ENCODE results near the gene IPO5.
A peak's percentile ranks its signal among the peaks of the same experiment; 100 is the strongest.
"Not testable (repeated sequence)": the region's sequence is repeated elsewhere in the genome, so short reads cannot be mapped to it uniquely, and the experiment has no call there.

Gene IPO5

DNA sequence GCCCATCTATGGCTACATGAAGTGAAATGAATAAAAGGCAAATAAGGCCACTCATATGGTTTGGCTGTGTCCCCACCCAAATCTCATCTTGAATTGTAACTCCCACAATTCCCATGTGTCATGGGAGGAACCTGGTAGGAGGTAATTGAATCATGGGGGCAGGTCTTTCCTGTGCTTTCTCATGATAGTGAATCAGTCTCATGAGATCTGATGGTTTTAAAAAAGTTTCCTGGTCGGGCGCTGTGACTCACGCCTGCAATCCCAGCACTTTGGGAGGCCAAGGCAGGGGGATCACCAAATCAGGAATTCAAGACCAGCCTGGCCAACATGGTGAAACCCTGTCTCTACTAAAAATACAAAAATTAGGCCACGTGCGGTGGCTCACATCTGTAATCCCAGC, 4.2 kb upstream of the IPO5 start:
- not testable (repeated sequence) for DNase-seq (ENCODE audit: low read depth, low spot score)

DNA sequence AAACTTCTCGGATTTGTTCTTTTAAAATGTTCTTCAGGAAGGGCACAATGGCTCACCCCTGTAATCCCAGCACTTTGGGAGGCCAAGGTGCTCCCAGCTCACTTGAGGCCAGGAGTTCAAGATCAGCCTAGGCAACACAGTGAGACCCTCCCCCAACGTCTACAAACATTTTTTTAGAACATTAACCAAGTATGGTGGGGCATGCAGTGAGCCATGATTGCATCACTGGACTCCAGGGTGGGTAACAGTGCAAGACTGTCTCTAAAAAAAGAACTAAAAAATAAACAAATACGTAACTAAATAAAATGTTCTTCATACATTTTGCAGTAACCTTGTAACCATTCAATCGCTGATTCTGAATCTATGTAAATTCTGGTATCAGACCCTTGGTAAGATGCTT, 2.1 kb upstream of the IPO5 start:
- DNase-seq (ENCODE audit: low read depth, low spot score): no peak

DNA sequence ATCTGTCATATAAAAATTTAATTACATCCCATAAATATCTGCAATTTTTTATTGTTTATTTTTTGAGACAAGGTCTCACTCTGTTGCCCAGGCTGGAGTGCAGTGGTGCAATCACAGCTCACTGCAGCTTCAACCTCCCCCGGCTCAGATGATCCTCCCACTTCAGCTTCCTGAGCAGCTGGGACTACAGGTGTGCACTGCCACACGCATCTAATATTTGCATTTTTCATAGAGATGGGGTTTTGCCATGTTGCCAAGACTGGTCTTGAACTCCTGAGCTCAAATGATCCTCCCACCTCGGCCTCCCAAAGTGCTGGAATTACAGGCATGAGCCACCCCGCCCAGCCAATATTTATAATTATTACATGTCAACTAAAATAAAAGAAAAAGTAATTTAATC, 644 bp upstream of the IPO5 start:
- DNase-seq (ENCODE audit: low read depth, low spot score): not testable (repeated sequence)

DNA sequence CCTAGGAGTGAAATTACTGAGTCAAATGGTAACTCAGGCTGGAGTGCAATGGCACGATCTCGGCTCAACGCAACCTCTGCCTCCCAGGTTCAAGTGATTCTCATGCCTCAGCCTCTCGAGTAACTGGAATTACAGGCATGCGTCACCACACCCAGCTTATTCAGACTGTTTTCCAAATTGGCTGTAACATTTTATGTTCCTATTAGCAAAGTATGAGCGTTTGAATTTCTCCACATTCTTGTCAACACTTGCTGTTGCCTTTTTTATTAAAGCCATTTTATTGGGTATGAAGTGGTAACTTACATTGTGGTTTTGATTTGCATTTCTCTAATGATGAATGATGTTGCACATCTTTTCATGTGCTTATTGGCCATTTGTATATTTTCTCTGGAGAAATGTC, 7.9 kb downstream of the IPO5 start:
- DNase-seq (ENCODE audit: low read depth, low spot score): no peak

DNA sequence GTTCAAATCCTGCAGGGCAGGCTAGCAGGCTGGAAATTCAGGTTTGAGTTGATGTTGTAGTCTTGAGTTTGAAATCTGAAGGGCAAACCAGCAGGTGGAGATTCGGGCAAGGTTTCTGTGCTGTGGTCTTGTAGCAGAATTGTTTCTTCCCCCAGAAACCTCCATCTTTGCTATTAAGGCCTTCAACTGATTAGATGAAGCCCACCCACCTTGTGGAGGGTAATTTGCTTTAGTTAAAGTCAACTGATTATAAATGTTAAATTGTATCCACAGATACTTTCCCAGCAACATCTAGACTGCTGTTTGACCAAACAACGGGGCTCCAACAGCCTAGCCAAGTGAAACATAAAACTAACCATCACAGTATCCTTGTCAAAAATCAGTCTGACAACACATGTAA, 9.4 kb downstream of the IPO5 start:
- no peak for DNase-seq (ENCODE audit: low read depth, low spot score)

DNA sequence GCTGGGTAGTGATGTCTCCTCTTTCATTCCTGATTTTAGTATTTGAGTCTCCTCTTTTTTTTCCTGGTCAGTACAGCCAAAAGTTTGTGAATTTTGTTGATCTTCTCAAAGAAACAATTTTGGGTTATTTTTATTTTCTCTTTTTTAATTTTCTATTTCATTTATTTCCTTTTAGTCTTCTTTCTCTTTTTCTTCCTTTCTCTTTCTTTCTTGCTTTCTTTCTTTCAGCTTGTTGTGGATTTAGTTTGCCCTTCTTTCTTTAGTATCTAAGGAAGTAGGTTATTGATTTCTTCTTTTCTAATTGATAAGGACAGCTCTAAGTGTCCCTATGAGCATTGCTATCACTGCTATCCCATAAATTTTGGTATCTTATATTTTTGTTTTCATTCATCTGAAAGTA, 13.8 kb downstream of the IPO5 start:
- no peak for DNase-seq (ENCODE audit: low read depth, low spot score)

DNA sequence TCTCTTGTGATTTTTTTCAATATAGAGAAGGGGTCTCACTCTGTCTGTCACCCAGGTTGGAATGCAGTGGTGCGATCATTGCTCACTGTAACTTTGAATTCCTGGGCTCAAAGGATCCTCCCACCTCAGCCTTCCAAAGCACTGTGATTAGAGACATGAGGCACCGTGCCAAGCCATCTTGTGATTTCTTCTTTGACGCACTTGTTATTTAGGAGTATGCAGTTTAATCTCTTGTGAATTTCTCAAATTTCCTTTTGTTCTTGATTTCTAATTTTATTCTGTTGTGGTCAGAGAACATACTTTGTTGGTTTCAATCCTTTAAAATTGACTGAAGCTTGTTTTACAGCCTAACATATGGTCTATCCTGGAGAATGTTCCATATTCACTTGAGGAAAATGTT, 14.5 kb downstream of the IPO5 start:
- no peak for DNase-seq (ENCODE audit: low read depth, low spot score)

DNA sequence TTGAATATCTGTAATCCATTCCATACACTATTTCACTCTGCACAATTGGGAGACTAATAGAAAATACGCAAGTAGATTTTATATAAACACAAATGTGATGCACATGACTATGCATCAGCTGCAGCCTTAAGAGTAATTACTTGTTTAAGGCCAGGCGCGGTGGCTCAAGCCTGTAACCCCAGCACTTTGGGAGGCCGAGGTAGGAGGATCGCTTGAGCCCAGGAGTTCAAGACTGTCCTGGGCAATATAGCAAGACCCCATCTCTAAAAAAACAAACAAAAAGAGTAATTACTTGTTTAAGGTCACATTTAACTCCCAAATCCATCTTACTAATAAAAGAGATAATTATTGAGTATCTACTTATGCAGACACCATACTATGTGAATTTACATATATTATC, 18.0 kb downstream of the IPO5 start:
- DNase-seq (ENCODE audit: low read depth, low spot score): no peak

DNA sequence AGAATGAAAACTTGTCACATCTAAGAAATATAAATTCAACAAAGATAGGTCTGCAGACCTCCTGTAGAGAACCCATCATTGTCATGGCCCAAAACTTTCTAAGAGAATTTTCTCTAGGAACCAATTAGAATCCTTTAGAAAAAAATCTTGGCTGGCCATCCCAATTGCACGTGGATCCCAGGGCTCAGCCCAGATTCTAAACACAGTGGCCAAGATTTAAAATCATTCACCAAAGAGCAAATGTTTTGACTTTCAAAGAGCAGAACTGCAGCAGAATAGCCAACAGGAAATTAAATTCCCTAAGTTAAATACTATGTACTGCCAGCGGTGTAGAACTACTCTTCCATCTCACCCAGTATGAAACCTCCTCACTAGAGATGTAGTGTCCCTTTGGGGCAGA, 21.3 kb downstream of the IPO5 start:
- no peak for DNase-seq (ENCODE audit: low read depth, low spot score)

DNA sequence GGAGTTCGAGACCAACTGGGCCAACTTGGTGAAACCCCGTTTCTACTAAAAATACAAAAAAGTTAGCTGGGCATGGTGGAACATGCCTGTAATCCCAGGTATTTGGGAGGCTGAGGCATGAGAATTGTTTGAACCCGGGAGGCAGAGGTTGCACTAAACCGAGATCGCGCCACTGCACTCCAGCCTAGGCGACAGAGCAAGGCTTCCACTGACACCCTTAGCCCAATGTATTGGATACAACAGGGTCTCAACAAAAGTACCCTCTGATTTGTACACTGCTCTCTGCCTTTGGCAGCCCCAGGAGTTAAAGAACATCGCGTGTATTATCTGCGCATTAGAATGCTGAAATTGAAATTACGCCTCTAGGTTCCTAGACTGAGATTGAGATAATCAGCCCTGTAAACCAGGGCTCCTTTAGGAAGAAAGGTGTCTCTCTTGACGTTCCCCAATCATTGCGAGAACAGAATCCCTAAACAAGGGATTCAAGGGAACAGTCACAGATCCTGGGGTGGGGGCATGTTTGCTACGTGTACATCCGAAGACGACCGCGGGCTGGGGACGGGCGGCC, 21.9 kb downstream of the IPO5 start:
- no peak for DNase-seq (ENCODE audit: low read depth, low spot score)

DNA sequence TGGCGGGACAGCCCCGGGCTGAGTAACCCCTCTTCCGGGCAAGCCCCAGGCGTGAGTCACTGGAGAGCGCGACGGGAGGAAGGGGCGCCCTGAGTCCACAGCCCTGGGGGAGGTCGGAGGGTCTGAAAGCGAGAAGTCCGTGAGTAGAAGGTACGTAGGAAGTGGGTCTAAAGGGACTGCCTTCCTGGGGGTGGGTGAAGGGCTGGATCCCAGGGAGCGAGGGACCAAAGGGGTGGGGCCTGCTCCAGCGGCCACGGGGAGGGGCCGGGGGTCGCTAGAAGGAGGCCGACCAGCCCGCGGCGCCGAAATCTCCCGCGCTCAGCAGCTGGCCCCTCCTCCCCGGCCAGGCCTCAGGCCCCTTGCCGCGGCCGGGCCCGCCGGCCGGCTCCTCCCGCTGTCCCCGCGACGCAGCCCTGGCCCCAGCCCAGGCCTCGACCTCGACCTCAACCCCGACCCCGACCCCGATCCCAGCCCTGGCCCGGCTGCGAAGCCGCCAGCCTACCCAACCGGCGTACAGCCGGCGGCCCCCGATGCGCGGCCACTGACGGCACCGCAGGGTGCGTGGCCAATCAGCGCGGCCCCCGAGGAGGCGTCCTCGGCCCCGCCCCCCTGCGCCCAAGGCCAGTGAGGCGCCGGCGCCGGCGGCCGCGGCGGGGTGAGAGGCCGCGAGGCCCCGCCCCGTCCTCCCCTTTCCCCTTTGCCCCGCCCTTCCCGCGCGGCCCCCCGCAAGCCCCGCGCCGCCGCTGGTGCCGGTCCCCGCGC, 22.6 kb downstream of the IPO5 start:
- DNase-seq (ENCODE audit: low read depth, low spot score): peak; percentile 40

DNA sequence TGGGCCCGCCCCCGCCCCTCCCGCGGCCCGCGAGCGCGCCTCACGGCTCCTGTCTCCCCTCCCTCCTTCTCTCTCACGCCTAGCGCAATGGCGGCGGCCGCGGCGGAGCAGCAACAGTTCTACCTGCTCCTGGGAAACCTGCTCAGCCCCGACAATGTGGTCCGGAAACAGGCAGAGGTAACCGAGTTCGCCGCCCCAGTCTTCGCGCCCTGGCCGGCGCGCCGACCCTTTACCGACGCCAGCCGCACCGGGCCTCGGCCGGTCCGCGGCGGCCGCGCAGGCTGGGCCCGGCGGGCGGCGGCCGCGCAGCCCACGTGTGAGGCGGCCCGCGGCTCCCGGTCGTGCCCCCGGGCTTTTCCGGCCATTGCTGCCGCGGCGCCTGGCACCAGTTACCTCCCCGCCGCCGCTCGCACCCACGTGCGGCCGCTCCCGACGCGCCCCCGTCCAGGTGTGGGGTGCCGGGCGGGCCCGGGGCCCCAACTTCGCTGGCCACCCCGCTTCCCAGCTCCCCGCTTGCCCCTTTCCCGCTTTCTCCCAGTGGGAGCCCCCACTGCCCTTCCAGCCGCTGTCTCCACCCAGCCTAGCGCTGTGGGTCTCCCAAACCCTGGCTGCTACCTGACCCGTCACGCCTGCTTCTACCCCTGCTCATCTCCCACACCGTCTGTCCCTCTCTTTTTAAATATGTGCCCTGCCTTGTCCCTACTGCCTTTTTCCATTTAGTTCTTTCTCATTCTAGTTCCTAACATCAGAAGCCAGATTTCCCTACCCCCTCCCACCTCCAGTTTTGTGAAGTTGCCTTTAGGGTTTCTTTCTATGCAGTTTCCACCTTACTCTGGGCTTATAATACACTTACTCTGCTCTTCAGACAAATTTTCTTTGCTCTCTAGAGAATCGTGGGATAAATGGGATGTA, 23.4 kb downstream of the IPO5 start:
- DNase-seq (ENCODE audit: low read depth, low spot score): peak; percentile 7

DNA sequence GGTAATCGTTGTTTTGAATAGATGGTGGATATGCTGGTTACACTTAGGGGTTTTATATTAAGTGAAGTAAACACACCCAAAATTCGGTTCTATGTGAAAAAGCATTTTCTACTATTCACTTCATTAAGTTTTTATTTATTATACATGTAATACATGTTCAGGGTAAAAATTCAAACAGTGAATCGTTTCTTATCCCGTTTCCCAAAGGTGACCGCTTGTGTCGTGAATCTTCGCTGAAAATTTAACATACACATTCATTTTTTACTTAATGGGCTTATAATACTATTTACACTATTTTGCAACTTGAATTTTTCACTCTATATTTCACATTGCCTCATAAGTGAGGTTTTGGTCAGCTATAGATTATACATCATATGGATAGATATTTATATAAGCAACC, 24.5 kb downstream of the IPO5 start:
- no peak for DNase-seq (ENCODE audit: low read depth, low spot score)

DNA sequence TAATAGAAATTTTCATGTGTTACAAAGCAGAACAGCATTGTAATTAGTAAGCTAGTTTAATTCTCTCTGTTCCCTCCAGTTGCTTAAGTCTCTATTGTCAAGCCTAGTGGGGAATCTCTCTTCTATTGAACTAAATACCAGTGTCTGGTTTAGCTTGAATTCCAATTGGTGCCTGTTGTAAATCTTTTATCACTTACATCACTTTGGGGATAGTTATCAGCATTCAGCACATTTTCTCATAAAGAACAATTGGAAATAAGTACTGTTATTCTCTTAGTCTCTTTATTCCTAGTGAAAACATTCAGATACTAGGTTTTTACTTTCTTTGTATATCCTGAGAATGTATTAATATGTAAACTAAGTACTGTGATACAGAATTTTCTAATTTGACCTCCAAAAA, 25.2 kb downstream of the IPO5 start:
- DNase-seq (ENCODE audit: low read depth, low spot score): no peak

DNA sequence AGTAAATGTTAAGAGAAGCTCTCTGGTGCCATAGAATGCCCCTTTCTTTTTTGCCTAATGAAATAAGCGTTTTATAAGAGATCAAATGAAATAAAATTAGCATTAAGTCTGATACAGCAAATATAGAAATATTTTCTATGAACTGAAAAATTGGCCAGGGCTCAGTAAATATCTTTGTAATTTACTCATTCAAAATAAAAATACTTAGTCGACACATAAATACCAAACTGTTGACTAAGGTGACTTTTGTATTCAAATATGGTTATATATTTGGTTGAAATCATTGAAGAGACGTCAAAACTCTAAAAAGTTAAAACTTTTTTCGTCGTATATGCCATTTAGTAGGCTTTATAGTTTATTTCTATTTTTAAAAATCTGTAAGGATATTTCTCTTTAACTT, 25.6 kb downstream of the IPO5 start:
- no peak for DNase-seq (ENCODE audit: low read depth, low spot score)

DNA sequence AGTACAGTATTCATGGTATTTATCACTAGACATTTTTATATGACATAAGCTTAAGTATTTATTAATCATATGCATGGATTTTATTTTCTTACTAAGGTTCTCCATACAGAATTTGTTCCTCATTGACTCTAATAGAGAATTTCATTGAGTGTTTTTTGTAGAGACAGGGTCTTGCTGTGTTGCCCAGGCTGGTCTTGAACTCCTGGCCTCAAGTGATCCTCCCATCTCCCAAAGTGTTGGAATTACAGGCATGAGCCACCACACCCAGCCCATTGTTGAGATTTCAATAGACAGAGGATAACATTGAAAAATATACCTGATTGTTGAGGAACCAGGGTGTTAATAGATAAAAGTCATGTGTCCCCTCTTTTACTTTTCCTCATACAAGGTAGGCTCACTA, 26.1 kb downstream of the IPO5 start:
- DNase-seq (ENCODE audit: low read depth, low spot score): no peak

DNA sequence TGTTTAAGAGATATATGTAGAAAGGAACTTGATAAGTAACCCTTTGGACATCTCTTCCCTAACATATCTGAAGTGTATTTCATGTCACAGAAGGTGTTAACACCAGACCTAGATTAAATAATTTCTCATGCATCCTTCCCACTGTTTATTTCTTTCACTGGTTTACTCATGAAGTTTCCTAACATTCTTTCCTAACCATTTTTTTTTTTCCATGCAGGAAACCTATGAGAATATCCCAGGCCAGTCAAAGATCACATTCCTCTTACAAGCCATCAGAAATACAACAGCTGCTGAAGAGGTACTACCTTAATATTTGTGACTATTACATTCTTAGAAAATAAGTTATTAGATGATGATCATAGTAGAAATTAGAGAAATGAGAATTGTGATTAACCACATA, 28.8 kb downstream of the IPO5 start:
- no peak for DNase-seq (ENCODE audit: low read depth, low spot score)

DNA sequence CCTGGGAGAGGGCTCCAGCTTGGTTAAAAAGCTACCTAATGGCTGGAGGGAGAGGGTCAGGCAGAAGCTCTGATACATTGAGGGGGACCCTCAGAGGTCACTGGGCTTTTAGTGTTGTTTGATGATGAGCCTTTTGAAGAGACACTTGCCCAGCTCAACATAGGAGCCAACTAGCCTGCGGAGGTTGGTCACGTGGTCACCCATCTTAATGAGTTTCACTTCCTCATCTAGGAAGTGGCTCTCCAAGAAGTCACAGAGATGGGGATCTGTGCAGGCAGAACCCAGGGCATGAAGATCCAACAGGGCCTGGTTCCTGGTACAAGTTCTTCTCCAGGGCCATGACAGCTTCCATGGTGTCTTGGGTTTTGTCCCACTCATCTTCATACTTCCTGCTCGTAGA, 33.4 kb downstream of the IPO5 start:
- no peak for DNase-seq (ENCODE audit: low read depth, low spot score)

DNA sequence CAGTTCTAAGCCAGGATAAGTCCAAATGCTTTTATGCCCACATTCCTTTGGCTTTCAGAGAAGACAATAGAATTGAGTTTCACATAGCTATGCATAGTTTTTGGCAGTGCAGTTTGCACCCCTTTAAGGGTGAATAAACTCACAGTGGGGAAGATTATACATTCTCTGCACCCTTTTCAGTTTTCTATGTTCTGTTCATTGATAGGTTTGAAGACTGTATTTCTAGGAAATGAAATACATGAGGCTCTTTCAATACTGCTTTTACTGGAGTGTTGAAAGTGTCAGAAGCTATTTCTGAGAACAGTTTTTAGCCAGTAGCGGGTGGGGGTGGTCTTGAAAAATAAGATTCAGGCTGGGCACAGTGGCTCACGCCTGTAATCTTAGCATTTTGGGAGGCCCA, 46.2 kb downstream of the IPO5 start:
- no peak for DNase-seq (ENCODE audit: low read depth, low spot score)

DNA sequence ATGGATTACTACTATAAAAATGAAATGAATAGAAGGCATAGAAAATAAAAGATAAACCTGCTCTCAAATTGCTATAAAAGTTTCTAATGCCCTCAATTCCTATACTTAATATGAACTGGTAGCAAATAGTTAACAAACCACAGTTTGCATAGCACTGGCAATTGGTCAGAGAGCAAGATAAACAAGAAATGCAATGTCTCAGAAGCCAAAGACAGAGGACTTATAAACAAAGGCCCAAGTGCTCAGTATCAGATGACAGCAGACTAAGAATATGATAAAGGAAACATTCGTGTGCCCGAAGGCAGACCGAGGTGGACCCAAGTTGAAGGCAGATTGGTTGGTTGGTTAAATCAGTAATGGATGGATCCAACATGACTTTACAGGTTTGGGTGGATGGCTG, 50.6 kb downstream of the IPO5 start:
- no peak for DNase-seq (ENCODE audit: low read depth, low spot score)

DNA sequence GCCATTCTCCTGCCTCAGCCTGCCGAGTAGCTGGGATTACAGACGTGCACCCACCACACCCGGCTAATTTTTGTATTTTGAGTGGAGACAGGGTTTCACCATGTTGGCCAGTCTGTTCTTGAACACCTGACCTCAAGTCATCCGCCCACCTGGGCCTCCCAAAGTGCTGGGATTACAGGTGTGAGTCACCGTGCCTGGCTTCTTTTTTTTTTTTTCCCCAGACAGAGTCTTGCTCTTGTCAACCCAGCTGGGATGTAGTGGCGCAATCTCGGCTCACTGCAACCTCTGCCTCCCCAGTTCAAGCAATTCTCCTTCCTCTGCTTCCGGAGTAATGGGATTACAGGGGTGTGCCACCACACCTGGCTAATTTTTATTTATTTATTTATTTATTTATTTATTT, 51.5 kb downstream of the IPO5 start:
- not testable (repeated sequence) for DNase-seq (ENCODE audit: low read depth, low spot score)

DNA sequence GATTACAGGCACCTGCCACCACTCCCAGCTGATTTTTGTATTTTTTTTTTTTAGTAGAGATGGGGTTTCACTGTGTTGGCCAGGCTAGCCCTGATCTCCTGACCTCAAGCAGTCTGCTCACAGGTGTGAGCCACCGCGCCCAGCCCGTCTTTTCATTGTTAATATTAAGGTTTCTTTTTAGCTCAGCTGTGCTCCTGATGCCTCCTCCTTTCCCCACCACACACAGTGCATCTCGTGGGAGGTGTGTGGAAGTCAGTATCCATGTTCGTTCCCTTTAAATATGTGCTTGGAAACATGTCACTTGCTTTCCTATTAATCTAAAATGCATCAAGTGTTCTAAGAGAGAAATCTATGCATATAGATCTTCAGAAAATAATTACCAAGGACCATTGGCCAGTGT, 53.5 kb downstream of the IPO5 start:
- no peak for DNase-seq (ENCODE audit: low read depth, low spot score)

DNA sequence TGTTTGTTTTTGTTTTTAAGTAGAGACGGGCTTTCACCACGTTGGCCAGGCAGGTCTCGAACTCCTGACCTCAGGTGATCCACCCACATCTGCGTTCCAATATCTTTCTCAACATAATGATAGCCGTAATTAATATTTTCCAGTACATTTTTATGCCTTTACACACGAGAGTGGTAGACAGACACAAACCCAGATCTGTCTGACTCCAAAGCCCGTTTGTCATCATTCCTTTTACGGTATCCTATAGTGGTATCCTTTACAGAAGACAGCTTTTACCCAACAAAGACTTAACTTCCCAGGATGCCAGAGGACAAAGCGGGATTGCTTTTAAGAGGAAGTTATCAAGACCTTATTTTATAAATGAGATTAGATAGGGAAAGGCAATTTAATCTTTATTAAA, 59.8 kb downstream of the IPO5 start:
- DNase-seq (ENCODE audit: low read depth, low spot score): no peak
